SW480 (cell line): Measurements from ENCODE around the gene TIAM2.
"Not testable (repeated sequence)": the region's sequence is repeated elsewhere in the genome, so short reads cannot be mapped to it uniquely, and the experiment has no call there.

Source experiments
- DNase-seq: peaks from one replicate; pipeline ENCODE4 v3.0.0-alpha.2; 2016; ENCODE audit warnings: low spot score

TIAM2 gene

GRCh38 chr6:155100087-155100486 lies 105.0 kb downstream of the TIAM2 start:
- no peak for DNase-seq

- DNase-seq, result no peak
These were observed 105.5 kb downstream of the TIAM2 start for GRCh38 chr6:155100591-155100990.

- peak; percentile 14 for DNase-seq
These were observed 108.0 kb downstream of the TIAM2 start for GRCh38 chr6:155103083-155103645.

- DNase-seq, result no peak
These were observed 108.8 kb downstream of the TIAM2 start for GRCh38 chr6:155103816-155104366.

- no peak for DNase-seq
These were observed 111.5 kb downstream of the TIAM2 start for GRCh38 chr6:155106456-155107115.

- no peak for DNase-seq
These were observed 112.4 kb downstream of the TIAM2 start for GRCh38 chr6:155107432-155108069.

GRCh38 chr6:155108070-155108820 lies 113.1 kb downstream of the TIAM2 start:
- DNase-seq, result no peak

GRCh38 chr6:155110721-155111120 lies 115.6 kb downstream of the TIAM2 start:
- DNase-seq, result no peak

GRCh38 chr6:155112757-155113156 lies 117.6 kb downstream of the TIAM2 start:
- DNase-seq, result no peak

- no peak for DNase-seq
These were observed 120.9 kb downstream of the TIAM2 start for GRCh38 chr6:155115893-155116570.

- no peak for DNase-seq
These were observed 121.4 kb downstream of the TIAM2 start for GRCh38 chr6:155116571-155116910.

- peak; percentile 43 for DNase-seq
These were observed 122.1 kb downstream of the TIAM2 start for GRCh38 chr6:155117256-155117655.

- no peak for DNase-seq
These were observed 122.7 kb downstream of the TIAM2 start for GRCh38 chr6:155117785-155118184.

- not testable (repeated sequence) for DNase-seq
These were observed 124.1 kb downstream of the TIAM2 start for GRCh38 chr6:155119201-155119600.

- no peak for DNase-seq
These were observed 124.9 kb downstream of the TIAM2 start for GRCh38 chr6:155120034-155120433.

- no peak for DNase-seq
These were observed 126.2 kb downstream of the TIAM2 start for GRCh38 chr6:155121294-155121693.

- no peak for DNase-seq
These were observed 126.6 kb downstream of the TIAM2 start for GRCh38 chr6:155121699-155122098.

- DNase-seq, result no peak
These were observed 127.3 kb downstream of the TIAM2 start for GRCh38 chr6:155122199-155122950.

GRCh38 chr6:155123520-155123919 lies 128.4 kb downstream of the TIAM2 start:
- DNase-seq, result no peak

GRCh38 chr6:155125906-155126305 lies 130.8 kb downstream of the TIAM2 start:
- DNase-seq, result no peak

GRCh38 chr6:155126727-155127439 lies 131.8 kb downstream of the TIAM2 start:
- DNase-seq, result peak; percentile 93
